Right forelimb (tissue), 1 donor: ENCODE results near the gene PPP1R12B.

ENCODE experiments used
- DNase-seq: peaks from one replicate; pipeline ENCODE4 v3.0.0-alpha.2; 2018

The PPP1R12B gene, protein sequence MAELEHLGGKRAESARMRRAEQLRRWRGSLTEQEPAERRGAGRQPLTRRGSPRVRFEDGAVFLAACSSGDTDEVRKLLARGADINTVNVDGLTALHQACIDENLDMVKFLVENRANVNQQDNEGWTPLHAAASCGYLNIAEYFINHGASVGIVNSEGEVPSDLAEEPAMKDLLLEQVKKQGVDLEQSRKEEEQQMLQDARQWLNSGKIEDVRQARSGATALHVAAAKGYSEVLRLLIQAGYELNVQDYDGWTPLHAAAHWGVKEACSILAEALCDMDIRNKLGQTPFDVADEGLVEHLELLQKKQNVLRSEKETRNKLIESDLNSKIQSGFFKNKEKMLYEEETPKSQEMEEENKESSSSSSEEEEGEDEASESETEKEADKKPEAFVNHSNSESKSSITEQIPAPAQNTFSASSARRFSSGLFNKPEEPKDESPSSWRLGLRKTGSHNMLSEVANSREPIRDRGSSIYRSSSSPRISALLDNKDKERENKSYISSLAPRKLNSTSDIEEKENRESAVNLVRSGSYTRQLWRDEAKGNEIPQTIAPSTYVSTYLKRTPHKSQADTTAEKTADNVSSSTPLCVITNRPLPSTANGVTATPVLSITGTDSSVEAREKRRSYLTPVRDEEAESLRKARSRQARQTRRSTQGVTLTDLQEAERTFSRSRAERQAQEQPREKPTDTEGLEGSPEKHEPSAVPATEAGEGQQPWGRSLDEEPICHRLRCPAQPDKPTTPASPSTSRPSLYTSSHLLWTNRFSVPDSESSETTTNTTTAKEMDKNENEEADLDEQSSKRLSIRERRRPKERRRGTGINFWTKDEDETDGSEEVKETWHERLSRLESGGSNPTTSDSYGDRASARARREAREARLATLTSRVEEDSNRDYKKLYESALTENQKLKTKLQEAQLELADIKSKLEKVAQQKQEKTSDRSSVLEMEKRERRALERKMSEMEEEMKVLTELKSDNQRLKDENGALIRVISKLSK

DNA sequence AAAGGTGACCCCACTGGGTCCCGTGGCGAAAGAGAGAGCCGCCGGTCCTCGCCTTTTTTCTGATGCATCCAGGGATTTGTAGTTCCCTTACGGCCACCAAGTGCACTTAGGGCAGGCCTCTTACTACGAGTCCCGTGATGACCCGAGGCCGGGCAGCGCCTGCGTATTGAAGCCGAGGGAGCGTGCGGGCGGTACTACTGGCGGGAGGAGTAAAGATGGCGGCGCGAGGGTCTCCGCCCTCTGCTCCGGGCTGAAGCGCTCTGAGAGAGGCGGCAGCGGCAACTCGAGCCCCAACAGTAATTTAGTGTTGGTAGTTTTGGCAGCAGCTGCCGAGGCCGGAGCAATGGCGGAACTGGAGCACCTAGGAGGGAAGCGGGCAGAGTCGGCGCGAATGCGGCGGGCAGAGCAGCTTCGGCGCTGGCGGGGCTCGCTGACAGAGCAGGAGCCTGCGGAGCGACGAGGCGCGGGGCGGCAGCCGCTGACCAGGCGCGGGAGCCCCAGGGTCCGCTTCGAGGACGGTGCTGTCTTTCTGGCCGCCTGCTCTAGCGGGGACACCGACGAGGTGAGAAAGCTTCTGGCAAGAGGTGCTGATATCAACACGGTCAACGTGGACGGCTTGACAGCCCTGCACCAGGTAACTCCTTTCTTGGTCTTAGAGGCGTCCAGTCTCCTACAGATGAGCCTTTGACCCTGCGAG is at the start of gene PPP1R12B:
Gene PPP1R12B, plus strand, starts transcription at position 191 of the 697 bp plus-strand sequence. Its CDS starts 153 bp downstream, at position 344.
- DNase-seq, result peak; percentile 96

DNA sequence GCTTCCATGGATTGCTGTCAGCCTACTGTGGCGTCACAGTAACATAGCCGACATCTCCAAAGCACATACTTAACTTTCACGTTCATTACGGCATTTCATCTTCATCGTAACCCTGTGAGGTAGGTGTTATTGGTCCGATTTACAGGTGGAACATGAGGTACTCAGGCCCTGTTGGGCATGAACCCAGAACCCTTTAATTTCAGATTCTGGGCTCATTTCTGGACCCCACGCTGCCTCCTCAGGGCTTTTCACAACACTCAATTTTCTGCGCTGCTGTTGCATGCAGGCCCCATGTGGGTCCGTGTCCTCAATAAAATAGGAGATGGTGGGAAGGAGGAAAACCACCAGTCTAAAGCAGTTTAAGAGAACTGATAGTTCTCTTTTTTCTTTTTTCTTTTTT is 46.3 kb upstream of the PPP1R12B start:
- DNase-seq, result no peak

DNA sequence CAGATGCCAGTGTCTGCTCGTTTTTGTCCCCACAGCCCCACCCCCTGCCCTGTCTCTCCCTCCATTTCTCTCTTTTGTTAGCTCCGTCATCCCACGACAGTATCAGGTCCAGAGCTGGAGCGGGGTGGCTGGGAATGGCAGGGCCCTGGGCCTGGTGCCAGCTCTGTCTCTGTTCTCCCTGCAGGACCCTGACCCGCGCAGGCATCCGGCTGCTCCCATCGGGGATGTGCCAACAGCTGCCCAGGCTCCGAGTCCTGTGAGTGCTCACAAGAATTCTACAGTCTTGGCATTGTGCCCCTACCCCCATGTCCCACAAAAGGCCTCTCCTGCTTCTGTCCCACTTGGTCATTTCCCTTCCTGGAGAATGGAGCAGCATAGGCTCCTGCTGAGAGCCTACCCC is 44.1 kb upstream of the PPP1R12B start:
- no peak for DNase-seq

DNA sequence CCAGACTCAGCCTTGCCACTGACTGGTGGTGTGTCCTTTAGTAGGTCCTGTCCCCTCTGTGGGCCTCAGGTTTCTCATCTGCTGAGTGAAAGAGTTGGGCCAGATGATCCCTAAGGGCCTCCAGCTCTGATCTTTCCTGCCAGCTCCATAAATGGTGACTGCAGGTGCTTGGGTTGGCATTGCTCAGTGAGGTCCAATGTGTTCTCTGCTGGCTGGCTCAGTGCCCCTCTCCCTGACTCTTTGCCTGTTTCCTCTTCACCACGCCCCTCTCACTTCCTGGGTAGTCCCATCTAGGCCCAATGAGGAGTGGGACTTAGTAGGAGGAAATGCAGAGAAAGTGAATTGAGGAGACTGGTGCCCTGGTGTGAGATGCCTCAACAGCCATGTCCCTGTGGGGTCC is 43.3 kb upstream of the PPP1R12B start:
- DNase-seq, result no peak

DNA sequence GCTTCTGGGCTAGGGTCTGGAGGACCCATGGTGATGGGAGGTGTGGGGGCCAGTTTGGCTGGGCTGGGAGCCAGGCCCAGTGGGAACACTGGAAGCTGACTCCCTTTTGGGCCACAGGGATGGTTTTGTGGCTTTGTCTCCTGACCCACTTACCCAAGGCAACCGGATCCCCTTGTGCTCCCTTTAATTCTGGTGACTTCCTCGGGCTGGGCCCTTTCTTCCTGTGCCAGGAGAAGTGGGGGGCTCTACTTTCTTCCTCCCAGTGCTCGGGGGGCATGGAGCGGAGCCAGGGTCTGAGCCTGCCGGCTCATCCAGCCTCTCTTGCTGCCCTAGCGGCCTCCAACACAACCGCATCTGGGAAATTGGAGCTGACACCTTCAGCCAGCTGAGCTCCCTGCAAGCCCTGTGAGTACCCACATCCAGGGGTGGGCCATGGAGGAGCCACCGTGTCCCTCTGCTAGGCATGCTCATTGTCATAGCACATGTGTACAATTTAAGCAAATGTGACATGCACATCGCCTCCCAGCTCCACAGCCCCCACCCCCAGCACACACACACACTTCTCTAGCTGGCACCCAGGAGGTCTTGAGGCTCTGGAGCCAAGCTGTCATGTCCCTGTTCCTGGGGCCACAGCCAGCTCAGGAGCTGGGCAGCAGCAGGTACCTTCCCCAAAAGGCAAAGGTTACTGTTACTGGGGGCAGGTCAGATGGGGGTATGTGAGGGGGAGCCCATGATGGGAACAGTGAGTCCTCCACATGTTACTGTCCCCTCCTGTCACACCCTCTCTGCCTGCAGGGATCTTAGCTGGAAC is 41.8 kb upstream of the PPP1R12B start:
- DNase-seq, result no peak

DNA sequence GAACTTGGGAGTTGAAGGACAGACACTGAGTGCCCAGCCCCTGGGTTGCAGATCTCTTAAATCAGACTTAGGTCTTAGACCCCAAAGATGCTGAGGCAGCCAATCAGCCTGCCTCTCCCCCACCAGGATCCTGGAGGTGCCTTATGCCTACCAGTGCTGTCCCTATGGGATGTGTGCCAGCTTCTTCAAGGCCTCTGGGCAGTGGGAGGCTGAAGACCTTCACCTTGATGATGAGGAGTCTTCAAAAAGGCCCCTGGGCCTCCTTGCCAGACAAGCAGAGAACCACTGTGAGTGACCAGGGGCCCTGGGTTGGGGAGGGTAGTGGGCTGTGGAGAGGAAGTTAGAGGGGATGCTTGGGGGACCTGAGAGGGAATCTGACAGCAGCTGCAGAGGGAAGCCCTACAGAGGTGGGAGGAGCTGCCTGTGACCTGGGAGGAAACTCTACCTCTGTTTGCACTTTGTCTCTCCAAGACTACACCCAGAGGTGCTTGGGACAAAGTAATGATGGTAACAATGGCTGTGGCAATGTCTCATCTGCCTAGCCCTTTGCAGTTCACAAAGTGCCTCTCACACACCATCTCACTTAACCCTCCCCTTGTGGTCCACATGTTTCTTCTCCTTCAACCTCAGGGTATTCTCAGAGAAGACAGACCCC is 38.3 kb upstream of the PPP1R12B start:
- no peak for DNase-seq

DNA sequence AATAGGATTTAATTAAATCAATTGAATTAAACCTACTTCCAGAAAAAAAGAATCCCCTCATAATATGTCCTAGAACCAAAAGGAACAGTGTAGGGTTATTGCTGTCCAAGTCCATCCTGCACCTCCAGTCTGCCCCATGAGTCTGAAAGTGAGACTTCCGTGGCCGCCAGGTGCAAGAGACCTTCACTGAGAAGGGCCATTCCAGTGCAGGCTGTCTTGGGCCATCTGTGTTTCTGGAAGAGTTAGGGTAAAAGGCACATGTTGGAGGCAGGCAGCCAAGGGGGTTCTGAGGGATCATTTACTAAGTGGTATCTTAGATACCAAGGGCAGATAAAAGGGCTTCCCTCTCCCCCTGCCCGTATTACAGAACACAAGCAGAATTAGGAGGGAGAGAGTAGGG is 37.8 kb upstream of the PPP1R12B start:
- DNase-seq, result no peak

DNA sequence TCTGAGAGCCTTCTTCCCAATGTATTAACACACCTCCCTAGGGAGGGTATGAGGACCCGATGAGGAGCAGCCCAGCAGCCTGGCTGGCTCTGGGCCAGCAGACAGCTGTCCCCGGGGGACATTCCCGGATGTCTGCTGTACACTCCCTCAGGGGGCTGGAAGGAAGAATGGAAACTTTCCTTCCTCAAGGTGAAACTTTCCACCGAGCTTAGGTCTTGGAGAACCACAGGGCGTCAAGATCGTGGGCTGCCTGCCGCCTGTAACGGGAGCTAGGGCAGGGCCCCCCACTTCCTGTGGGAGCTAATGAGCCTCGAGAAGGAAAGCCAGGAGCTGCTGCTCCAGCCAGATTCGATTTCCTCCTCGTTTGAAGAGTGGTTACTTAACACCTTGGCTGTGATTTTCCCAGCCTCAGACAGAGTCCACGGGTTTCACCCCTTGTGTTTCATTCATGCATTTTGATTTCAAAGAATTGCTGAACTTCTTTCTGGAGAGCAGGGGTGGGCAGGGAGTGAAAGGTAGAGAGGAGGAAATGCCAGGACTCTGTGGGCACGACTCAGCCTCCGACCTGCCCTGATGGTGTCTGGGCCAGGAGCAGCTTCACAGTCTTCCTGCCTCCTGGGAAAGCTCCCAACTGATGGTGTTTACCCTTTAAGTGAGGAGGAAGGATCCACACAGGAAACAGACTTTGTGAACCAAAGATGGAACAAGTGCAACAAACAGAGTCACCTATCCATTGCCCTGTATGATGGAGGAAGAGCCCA is 36.4 kb upstream of the PPP1R12B start:
- DNase-seq, result no peak

DNA sequence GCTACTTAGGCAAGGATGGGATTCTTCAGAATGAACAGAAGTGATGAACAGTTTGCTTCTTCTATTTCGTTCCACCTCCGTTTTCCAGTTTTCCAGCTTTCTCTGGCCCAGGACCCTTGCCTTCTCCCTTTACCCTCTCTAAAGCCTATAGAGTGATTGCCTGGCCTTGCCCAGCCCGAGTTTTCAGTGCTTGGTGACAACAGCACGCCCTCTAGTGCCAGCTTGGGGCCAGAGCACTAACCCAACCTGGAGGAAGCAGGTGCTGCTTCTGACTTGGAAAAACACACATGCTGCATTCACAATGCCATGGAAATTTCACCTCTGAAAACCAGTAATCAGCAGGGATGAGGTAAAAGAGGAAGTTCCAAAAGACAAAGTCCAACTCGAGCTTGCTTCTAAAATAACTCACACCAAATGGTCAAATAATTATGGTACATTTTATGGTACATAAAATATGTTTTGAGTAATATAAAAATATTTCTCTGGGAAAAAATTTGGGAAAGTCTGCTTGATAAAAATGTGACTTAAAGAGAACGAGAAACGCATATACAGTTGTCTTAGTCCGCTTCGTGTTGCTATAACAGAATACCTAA is 32.8 kb upstream of the PPP1R12B start:
- peak; percentile 83 for DNase-seq

DNA sequence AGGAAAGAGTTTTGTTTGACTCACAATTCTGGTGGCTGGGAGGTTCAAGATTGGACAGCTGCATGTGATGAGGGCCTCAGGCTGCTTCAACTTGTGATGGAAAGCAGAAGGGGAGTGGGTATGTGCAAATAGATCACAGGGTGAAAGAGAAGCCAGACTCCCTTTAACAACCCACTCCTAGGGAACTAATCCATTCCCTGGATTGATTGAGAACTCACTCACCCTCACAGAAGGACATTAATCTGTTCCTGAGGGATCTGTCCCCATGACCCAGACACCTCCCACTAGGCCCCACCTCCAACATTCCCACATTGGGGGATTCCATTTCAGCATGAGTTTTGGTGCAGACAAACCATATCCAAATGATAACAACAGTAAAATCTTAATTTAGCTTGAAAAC is 32.3 kb upstream of the PPP1R12B start:
- DNase-seq, result no peak

DNA sequence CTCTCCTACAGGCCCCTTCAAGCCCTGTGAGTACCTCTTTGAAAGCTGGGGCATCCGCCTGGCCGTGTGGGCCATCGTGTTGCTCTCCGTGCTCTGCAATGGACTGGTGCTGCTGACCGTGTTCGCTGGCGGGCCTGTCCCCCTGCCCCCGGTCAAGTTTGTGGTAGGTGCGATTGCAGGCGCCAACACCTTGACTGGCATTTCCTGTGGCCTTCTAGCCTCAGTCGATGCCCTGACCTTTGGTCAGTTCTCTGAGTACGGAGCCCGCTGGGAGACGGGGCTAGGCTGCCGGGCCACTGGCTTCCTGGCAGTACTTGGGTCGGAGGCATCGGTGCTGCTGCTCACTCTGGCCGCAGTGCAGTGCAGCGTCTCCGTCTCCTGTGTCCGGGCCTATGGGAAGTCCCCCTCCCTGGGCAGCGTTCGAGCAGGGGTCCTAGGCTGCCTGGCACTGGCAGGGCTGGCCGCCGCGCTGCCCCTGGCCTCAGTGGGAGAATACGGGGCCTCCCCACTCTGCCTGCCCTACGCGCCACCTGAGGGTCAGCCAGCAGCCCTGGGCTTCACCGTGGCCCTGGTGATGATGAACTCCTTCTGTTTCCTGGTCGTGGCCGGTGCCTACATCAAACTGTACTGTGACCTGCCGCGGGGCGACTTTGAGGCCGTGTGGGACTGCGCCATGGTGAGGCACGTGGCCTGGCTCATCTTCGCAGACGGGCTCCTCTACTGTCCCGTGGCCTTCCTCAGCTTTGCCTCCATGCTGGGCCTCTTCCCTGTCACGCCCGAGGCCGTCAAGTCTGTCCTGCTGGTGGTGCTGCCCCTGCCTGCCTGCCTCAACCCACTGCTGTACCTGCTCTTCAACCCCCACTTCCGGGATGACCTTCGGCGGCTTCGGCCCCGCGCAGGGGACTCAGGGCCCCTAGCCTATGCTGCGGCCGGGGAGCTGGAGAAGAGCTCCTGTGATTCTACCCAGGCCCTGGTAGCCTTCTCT is 30.3 kb upstream of the PPP1R12B start:
- no peak for DNase-seq

DNA sequence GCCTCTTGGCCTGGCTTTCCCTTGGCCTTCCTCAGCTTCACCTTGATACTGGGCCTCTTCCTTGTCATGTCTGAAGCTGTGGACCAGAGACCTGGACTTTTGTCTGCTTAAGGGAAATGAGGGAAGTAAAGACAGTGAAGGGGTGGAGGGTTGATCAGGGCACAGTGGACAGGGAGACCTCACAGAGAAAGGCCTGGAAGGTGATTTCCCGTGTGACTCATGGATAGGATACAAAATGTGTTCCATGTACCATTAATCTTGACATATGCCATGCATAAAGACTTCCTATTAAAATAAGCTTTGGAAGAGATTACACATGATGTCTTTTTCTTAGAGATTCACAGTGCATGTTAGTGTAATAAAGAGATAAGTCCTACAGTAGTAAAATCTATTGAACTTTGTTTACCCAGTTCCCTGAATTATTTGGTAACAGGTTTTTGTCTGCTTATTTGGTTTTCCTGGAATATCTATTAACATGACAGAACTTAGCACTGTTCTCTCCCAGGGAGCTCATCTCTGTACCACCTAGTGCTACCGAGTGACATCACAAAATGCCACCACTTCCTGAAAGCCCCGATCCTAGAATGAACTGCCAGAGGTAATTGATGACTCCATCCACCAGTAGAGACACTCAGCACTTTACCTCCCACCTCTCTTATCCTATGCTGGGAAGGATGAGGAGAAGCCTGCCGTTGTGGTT is 29.0 kb upstream of the PPP1R12B start:
- DNase-seq, result no peak

DNA sequence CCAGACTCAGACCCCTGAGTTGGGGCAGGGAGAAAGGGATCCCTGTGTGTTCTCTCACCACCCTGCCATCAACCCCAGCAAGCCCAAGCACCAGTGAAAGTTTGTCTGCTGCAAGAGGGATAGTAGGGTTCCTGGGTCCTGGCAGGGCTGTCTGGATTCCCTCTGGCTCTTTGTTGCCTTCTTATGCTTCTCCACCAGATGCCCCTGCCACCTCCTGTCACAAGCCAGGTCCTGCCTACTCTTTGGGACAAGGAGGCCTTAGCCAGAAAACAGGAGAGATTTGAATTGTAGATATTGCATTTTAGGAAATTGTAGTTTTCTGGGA is 28.5 kb upstream of the PPP1R12B start:
- DNase-seq, result no peak

DNA sequence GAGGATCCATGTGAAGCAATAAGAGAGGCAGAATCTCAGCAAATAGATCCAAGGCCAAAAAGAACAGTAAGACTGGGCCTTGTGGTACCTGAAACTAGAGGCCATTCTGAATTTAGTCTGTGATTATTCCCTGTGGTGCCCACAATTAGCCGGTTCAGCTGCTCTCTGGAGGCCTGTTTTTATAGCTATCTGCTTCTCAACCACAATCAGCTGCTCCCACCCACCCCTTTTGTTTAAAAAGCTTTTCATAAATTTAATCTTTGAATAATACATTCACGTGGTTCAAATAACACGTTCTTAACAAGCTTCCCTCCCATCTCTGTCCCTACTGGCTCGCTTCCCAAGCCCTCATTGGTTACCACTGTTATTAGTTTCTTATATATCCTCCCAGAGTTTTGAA is 24.8 kb upstream of the PPP1R12B start:
- no peak for DNase-seq

DNA sequence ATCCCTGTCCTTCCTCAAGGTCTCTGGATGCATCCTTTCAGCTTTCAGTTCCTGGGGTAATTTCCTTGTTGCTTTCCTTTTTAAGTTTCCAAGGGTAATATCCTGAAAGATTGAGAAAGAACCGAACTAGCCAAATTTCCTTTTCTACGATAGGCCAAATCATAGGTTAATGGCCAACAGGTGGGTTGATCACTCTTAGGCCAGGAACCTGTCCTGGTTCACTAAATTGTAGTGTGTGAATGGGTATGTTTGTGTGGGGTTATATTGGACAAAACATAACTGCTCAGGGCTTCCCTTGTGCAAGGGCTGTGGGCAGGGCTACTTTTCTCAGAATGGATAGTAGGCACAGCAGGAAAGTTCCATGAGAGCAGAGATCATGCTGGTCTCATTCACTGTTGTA is 23.9 kb upstream of the PPP1R12B start:
- no peak for DNase-seq

DNA sequence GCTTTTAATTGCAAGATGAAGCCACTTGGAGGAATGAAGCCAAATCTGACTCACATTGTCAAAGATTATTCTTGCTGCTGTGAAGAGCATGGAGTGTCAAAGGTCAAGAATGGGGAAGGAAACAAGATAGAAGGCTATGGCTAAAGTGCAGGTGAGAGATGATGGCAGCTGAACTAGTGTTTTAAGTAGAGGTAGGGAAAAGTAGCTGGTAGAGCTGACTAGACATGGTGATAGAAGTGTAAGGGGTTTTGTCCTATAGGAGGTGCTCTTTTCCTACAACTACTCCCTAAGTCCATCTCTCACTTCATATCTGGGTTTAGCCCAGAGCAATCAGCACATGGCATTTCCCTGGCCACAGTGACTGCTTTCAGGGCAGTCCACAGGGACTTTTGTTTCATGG is 18.6 kb upstream of the PPP1R12B start:
- no peak for DNase-seq

DNA sequence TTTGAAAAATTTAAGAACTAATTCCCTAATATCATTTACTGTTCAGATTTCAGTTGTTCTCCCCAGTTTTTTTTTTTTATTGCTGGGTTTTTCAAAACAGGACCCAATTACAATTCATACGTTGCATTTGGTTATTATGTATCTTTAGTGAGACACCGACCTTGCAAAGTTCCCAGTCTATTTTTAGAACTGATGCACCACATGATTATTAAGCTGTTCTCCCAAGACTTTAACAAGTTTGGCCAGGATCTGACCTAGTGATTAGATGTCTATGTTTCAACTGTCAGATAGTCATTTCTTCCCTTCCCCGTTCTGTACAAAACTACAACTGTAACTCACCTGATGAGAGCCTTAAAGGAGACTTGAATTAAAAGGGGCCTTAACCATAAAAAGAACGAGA is 14.6 kb upstream of the PPP1R12B start:
- DNase-seq, result no peak

DNA sequence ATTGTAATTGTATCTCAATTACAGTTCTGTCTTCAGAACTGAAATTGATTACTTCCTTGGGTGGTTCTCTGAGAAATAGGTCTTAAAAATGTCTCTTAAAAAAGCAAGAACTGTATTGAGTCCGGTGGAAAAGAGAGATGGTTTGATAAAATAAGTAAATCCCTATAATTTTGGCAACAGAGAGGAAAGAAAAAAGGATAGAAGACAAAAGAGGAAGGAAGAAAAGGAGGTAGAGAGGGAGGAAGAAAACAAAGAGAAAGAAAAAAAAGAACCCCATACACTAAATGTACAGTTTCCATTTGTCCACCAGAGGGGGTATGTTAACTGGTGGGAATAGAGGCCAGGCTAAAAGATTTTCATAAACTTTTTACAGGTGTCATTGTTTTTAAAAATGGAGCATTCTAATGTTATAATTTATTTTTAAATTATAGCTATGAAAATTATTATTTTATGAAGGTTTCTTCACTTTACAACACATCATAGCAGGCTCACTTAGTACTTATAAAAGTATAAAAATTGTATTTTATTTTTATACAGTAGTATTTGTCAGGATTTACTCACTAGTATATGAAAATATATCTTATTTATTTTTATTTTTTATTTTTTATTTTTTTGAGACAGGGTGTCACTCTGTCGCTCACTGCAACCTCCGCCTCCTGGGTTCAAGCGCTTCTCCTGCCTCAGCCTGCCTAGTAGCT is 4.7 kb upstream of the PPP1R12B start:
- no peak for DNase-seq
